B cell (primary cell): ENCODE measurements around the gene FAM237A.

ENCODE experiments used
- EZH2 ChIP-seq: IDR thresholded peaks from 2 replicates; pipeline ENCODE4 v1.6.1; 2012; ENCODE audit warnings: borderline replicate concordance, low read depth, mild to moderate bottlenecking, moderate library complexity, low read length; ENCODE audit not compliant: insufficient read depth, poor library complexity, severe bottlenecking
- TF ChIP-seq, protein P1 (sequence below): fragments of 200-600 bp; IDR thresholded peaks from one replicate; pipeline ENCODE4 v1.8.0; 2022; ENCODE audit warnings: antibody characterized with exemption, mild to moderate bottlenecking

GRCh38 chr2:206631340-206631739 lies 10.9 kb upstream of the FAM237A start:
- TF ChIP-seq, protein P1, sequence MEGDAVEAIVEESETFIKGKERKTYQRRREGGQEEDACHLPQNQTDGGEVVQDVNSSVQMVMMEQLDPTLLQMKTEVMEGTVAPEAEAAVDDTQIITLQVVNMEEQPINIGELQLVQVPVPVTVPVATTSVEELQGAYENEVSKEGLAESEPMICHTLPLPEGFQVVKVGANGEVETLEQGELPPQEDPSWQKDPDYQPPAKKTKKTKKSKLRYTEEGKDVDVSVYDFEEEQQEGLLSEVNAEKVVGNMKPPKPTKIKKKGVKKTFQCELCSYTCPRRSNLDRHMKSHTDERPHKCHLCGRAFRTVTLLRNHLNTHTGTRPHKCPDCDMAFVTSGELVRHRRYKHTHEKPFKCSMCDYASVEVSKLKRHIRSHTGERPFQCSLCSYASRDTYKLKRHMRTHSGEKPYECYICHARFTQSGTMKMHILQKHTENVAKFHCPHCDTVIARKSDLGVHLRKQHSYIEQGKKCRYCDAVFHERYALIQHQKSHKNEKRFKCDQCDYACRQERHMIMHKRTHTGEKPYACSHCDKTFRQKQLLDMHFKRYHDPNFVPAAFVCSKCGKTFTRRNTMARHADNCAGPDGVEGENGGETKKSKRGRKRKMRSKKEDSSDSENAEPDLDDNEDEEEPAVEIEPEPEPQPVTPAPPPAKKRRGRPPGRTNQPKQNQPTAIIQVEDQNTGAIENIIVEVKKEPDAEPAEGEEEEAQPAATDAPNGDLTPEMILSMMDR = no peak
- TF ChIP-seq EZH2 = no peak
